VCaP (cell line): ENCODE results near the gene CD207.

Source experiments
- H3K27ac ChIP-seq: fragments of 450-650 bp; 2 replicates; pipeline ENCODE4 v1.5.1; 2017
- TF ChIP-seq, protein P1 (sequence below): fragments of 450-650 bp; conservative IDR thresholded peaks from 2 replicates; pipeline ENCODE4 v1.5.1; 2017; ENCODE audit warnings: mild to moderate bottlenecking, moderate library complexity

Gene CD207

DNA sequence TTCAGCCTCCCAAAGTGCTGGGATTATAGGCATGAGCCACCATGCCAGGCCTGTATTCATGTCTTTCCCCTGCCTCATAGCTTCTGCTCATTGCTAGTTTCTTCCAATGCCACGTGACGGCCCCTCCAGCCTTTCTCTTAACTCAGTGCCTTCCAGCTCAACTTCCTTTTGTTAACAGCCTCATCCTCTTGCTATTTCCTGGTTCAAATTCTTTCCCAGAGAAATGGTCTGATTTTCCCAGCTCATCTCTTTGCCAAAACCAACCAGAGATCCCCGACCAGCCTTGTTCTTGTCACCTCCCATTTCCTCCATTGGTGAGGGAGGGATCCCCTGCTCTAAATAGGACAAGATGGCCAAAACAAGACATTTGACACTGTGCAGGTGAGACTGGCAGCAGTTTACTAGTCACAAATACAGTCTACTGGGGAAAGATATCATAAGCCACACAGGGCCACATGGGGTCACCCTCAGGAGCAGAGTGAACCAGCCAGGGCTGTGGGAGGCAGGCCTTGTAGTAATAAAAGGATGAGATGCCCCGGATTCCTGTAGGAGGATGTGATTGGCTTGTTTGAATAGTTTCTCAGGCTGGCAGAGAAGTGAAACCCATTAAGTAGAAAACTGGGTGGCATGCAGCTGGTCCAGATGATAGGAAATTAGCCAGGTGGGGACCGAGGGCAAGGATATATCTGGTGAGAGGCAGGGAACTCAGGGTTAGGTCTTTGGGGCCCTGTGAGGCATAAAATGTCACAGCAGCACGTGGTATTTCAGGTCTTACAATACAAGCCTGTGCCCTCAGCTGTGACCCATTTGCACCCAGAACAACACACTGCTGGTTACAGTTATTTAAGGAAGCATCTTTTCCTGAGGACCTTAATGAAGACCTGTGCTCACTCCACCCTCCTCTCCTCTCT is 6.4 kb downstream of the CD207 start:
- TF ChIP-seq, protein P1, sequence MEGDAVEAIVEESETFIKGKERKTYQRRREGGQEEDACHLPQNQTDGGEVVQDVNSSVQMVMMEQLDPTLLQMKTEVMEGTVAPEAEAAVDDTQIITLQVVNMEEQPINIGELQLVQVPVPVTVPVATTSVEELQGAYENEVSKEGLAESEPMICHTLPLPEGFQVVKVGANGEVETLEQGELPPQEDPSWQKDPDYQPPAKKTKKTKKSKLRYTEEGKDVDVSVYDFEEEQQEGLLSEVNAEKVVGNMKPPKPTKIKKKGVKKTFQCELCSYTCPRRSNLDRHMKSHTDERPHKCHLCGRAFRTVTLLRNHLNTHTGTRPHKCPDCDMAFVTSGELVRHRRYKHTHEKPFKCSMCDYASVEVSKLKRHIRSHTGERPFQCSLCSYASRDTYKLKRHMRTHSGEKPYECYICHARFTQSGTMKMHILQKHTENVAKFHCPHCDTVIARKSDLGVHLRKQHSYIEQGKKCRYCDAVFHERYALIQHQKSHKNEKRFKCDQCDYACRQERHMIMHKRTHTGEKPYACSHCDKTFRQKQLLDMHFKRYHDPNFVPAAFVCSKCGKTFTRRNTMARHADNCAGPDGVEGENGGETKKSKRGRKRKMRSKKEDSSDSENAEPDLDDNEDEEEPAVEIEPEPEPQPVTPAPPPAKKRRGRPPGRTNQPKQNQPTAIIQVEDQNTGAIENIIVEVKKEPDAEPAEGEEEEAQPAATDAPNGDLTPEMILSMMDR: no peak
- H3K27ac ChIP-seq: no peak overlapping the region

DNA sequence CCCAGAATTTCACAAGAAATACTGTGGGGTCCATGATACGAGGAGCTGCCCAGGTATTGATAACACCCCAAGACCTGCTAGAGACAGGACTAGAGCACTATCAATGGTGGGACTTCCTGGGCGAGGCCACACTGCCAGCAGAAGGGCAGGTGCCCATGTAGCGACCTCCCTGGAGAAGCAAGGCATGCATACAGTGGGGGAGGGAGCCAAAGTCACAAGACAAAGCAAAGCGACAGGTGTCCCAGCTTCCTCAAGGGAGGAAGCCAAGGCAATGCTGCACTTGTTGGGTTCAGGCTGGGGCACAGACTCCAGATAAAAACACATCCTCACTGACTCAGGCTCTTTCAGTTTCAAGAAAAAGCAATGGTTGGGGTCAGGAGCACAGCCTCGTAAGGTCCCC is 7.5 kb downstream of the CD207 start:
- TF ChIP-seq, protein P1: no peak
- no peak overlapping the region for H3K27ac ChIP-seq

DNA sequence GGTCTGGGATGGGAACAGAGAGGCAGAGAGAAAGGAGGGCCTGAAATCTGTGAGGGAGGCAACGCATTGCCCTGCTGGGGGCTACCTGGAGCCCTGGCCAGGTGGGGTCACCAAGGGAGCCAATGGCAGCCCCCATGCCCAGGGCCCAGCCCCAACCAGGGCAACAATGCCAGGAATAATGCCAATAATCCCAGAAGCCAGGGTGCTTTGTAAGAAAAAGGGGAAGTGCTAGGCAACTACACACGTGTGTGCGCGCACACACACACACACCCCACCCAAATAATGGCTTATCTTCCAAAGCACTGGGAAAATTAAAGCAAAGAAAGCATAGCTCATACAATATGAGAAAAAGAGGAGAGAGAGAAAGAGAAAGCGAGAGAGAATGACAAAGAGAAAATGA is 8.2 kb downstream of the CD207 start:
- TF ChIP-seq, protein P1: no peak
- H3K27ac ChIP-seq: no peak overlapping the region

DNA sequence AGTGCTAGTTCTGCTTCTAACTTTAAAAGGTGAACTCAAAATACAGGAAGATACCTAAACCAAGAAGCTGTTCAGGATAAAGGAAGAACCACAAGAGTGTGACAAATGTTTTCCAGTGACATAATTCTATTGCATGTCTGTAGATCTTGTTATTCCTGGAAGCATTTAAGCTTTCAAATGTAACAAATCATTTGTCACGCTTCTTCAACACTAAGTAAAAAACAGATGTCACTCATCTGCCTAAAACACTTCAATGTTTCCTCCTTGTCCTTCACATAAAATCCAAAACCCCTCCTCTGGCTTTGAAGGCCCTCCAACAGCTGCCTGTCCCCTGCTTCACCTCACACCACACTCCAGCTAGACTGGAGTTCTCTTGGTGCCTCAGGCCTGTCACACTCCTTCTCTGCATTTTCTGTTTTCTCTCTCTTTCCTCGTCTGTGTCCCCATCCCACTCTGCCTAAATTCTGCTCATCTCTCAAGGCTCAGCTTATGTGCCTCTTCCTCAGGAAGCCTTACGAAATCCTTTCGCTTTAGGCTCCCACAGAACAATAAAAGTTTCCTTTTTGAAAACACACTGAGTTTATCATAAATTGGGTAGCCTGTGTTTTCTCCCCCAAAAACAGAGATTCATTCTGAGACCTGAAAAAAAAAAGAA is 8.8 kb downstream of the CD207 start:
- no peak overlapping the region for H3K27ac ChIP-seq
- TF ChIP-seq, protein P1: no peak

DNA sequence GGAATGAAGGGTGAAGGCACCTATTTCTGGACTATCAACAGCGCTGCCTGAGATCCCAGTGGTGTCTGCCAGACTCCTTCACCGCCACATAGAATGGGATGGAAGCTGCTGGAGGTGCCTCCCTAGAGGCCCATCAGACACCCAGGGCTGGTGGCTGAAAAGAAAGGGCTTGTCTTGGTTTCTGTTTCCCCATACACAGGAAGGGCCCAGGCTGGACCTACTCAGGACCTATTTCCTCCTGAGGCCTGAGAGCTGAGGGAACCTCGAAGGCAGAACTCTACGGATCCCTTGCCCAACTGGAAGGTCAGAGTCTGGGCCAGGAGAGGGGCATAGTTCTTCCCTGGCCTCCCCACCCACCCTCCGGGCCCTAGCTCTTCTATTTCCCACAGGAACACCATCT is 12.4 kb downstream of the CD207 start:
- H3K27ac ChIP-seq: no peak overlapping the region
- TF ChIP-seq, protein P1: no peak

DNA sequence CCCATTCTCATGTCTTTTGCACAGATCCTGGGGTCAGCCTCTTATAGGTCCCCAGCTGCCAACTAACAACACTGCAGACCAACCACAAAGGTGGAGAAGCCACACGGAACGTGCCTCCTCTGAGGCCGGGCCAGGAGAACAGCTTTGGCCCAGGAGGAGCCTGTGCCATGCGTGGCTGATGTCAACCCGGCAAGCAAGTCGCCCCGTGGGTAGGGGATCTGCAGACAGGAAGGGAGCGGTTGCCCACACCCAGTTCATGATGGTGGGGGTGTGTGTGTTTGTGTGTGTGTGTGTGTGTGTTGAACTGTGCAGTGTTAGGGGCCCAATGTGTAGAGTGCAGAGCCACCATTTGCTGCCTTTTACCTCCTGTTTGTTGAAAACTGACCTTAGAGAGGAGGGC is 12.8 kb downstream of the CD207 start:
- TF ChIP-seq, protein P1: no peak
- H3K27ac ChIP-seq: no peak overlapping the region

DNA sequence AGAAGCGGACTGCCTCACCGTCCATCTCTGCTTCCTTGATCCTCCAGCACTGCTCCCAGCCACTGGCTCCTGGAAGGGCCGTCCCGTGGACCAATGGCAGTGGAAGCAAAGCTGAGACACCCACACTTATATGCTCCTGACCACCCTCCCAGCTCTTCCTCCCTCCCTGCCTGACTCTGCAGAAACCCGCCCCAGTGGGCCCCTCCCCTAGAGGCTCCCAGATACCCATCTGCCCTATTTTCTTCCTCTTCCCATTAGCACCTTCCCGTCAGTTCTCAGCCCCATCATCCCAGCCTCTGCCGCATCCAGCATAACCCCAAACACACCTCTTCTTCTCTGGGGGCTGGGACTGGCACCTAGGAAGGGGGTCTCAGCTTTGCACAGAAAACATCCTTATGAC is 15.1 kb downstream of the CD207 start, which contains the start of gene CLEC4F:
Gene CLEC4F, minus strand, starts transcription at position 101 of the 400 bp plus-strand sequence. Its CDS starts 76 bp downstream, at position 25.
- TF ChIP-seq, protein P1: no peak
- no peak within 1 kb of the TSS for H3K27ac ChIP-seq
